Stimulated activated CD4-positive, alpha-beta T cell treated with anti-CD3 and anti-CD28 coated beads, TNF-alpha, amount 100 ng/mL, for 48 hours (primary cell): Measurements from ENCODE around the gene ZNF423.

ENCODE experiments used
- DNase-seq, 3 donors: peaks; one replicate each; pipeline ENCODE4 v3.0.0-alpha.2; 2020; ENCODE audit warnings: low read depth in 3 of 3

ZNF423 gene

DNA sequence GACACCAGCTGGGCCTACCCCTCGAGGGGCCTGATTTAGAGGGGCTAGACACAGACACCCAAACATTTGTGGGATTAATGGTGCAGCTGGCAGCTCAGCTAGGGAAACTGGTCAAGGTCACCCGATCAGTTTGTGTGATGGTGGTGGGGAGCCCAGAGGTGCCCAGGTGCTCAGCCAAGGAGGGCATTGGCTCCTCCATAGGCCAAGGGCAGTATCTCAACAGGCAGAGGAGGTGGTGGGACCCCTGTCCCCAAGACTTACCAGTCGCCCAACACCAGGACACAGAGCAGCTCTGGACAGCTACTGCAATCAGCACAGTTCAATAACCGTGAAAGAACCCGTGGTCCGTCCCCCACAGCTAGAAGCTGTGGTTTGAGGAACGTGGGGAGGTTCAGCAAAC lies 361.4 kb downstream of the ZNF423 start:
- no peak for DNase-seq

DNA sequence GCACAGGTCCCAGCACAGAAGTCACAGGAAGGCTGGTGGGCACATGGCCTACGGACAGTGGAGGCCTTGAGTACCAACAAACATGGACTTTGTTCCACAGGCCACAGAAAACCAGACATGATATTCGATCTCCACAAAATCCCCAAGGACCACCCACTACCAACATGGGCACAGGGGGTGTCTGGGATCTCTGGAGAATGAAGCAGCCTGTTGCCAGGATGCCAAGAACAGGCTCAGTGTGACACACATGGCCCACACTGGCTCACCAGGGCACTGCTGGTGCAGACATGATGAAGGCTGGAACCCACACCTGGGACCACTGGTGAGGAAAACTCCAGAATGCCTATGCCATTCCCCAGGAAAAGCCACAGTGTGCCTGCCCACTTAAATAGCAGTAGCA lies 362.1 kb downstream of the ZNF423 start:
- DNase-seq, result no peak

DNA sequence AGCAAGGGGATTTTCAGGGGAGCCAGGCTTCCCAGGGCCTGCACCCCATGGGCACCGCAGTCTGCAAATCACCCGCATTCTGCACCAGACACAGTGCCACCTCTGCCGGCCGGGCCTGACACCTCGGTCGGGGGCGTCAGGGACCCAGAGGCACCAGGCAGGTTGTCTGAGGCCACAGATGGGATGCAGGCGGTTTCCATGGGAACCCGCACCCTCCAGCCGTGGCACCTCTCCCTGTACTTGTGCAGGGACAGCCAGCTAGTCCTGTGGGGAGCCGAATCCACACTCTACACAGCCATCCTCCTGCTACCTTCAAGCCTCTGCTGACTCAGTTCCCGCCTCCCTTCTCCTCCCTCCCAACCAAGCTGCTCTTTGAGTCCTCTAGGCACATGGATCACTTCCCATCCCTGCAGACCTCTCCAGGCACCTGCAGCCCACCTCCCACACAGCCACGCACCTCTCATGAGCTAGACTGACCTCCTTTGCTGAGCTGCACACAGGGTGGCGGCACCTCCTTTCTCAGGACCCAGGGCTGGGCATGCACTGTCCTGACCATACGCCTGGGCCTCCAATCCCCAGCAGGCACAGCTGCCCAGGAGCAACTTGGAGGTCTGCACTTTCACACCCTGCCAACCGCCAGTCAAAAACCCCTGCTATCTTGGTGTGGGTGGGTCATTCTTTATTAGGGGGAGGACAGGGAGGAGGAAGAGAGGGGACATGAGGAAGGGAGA lies 362.9 kb downstream of the ZNF423 start:
- no peak for DNase-seq

DNA sequence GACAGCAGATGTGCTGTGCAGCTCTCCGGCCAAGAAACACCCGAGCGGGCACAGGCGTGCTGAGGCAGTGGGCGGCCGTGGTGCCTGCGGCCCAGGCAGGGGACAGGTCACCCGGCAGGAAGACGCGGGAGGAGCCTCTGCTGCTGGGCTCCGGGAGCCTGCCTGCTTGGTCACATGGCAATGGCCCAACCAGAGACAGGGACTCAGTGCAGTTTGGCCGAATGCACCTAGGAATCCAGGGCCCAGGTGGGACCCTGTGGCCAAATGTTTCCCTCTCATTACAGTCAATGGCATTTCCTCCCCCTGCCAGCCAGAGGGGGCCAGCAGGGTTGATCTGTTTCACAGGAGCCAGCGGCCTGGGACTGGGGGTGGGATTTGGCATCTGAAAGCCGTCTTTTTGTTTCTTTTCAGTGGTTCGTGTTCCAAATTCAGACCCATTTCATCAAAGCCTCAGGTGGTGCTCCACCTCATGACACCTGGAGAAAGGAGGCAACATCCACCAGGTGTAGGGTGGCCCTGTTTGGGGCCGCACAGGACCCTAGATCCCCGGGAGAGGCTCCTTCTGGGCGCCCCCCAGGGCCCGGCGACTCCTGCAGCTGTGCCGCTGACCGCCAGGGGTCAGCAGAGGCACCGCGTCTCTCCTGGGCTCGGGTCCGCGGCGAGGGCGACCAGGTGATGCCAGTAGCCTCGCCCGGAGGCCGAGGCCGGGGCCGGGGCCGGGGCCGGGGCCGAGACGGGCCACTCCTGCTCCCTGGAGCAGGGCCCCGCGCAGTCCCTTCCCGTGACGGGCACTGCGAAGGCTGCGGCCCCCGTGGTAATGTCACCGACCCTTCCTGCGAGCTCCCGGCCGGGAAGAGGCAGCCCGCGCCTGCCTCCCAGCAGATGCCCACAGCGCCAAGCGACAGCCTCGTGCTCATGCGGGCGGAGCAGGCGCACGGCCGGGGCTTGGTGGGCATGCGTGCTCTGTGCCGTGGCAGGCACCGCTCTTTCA lies 363.8 kb downstream of the ZNF423 start:
- peak; percentile 8 to 27 (median 9) for DNase-seq

DNA sequence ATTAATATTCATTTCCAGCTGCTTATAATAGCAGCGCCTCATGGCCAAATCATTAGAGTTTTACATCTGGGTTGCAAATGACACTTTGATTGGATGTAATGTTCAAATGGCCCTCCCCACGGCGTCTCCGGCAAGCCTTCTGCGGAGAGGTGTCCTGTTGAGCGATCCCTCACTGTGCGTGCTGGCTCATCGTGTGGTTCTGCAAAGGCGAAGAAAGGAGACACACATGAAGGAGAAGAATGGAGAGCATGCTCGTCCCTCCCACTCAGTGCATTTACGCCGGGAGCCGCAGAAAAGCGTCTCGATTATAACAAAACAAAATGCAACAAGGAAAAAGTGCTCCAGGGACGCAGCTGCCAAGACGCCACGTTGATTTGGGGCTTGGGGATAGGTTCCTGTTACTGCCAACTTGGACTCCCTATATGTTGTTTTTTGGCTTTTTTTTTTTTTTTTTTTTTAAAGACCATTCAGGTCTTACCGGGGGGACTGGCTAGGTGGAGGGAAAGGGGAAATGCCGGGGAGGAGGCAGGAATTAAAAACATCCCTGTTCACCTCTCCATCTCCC lies 364.7 kb downstream of the ZNF423 start:
- no peak for DNase-seq

DNA sequence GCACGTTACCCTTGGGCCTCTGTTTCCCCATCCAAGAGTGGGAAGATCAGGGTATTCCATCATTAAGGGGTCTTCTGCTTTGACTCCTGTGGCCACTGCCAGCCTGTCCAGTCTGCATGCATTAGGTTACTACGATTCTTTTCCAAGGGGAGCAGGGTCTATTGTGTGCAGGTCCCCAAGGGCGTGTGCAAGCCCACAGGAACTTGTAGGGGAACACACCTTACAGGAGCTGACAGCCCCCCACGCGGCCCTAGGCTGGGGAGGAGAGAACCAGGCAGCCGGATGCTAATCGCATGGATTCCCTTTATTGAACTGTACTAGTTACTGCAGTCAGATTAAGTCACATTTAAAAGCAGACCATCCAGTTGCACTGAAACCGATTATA lies 365.6 kb downstream of the ZNF423 start:
- no peak for DNase-seq

DNA sequence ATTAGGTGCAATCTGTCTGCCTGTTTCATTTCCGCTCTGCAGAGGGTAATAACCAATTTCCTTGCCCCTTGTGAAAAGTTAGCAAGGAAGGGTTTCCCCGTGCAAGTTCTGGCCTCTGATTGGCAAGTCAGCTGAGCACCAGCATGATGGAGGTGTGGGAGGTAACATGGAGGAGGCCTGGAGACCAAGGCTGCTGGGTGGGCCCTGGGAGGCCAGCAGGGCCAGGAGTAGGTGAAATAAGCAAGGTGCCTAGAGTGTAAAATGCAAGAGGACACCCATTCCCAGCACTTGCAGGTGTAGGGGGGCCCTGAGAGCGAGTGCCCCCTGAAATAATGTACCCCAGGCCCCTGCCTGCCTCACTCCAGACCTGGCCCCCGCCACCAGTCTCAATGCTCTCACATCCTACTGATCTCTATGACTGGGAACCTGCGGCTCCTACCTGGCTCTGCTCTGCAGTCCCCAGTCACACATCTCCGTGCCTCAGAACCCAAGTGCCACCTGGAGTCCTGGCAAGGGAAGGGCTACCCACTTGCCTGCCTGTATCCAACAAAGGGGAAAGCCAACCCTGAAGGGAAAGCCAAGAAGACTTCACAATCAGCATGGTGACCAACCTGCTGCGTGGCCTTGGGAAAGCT lies 366.1 kb downstream of the ZNF423 start:
- DNase-seq, result no peak

DNA sequence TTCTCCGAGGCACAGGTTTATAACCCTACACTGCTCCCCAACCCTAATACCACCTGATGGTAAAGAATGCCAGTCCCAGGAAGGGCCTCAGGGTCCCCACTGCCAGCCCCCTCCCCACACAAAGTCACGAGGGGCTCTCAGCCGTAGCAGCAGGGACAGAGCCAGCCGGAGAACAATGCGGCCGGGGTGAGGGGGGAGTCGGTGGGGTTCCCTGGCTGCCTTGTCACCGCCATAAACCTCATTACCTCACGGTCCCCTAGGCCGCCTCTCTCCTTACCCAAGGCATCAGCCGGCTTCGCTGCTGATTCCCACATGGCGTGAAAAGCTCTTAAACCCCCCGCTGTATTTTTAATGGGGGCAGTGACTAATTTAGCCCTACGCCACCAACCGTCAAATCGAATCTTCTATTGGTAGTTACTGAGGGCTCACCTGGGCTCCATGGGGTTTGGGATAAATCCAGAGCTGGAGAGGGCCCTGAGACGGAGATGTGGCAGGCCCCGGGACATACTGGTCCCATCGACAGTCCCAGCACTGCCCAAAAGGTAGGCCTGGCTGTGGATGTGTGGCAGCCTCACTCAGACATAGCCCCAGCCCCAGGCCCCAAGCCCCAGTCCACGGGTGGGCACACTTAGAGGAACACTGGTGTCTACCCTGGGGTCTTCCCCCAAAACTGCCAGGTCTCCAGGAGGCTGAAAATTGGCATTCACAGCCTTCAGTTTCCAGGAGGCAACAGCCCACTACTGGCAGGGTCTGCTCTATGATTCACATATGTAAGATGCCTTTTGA lies 367.0 kb downstream of the ZNF423 start:
- no peak for DNase-seq

DNA sequence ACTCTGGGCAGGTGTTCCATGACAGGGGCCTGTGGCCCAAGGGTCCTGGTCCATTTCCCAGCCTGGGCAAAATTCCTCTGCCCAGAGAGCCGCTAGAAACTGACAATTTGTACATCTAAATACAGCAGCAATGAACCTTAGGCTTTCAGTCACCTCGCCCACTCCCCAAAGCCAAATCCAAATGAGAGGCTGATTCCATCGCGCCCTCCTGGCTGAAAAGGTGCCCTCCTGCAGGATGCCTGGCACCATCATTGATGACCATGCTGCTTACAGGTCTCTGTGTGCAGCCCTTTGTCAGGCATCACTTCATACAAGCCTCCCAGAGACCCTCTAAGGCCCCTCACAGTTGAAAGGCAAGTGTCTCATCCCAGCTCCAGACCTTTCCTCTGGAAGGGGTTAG lies 367.6 kb downstream of the ZNF423 start:
- DNase-seq, result no peak

DNA sequence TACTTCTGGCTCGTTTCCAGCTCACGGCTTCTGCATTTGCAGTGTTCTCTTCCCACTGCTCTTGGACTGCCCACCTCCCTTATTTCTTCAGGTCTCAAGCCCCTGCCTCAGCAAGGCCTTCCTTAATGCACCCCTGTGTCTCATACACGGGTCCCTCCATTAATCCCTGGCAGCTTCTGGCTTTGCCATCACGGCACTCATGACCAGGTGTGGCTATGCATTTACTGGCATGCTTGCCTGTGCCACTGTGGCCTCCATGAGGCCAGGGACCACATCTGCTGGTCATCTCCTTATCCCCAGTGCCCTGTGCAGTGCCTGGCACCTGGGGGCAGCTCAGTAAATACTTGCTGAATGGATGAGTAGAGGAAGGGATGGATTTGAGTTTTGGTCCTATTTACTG lies 368.2 kb downstream of the ZNF423 start:
- DNase-seq, result no peak

DNA sequence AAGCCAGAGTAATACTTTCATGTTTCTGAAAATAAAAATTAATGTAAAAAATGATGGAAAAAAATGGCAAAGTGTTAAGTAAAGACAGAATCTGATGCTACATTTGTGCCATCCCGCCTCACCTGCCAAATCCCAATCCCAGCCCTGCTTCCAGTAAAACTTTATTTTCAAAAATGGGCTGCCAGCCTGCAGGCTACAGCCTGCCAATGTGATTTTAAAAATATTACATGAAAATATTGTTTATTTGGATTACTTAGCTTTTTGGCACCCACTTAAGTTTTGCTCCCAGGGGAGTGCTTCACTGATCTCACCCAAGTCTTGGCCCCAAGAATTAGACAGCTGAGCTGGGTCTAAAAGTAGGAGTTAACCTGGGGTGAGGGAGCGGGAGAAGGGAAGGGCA lies 369.5 kb downstream of the ZNF423 start:
- DNase-seq, result no peak

DNA sequence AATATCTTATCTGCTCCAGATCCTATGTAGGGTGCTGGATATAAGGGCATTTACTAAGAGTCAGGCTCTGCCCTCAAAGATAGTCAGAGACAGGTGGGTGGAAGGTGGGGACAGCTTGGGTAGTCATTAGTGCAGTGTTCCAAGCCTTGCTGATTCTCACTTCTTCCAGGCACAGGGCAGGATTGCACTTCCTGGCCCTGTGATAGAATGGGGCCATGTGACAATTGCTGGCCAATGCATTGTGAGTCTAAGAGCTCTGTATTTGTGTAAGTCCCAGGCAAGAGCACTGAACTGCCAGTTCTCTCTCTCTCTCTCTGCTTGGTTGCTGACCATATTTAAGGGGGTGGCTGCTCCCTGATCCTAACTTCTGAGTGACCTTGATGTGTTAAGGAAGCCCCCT lies 370.2 kb downstream of the ZNF423 start:
- DNase-seq, result no peak

DNA sequence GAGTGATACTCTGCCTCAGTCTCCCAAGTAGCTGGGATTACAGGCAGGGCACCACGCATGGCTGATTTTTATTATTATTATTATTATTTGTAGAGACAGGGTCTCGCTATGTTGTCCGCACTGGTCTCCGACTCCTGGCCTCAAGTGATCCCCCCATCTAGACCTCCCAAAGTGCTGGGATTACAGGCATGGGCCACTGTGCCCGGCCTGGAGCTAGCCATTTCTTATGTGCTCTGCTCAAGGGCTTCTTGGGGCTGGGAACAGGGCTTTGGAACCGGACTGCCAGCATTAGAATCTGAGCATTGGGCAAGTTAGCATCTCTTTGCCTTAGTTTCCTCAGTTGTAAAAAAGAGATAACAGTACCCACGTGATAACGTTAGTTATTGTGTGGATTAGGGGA lies 371.0 kb downstream of the ZNF423 start:
- DNase-seq, result no peak

DNA sequence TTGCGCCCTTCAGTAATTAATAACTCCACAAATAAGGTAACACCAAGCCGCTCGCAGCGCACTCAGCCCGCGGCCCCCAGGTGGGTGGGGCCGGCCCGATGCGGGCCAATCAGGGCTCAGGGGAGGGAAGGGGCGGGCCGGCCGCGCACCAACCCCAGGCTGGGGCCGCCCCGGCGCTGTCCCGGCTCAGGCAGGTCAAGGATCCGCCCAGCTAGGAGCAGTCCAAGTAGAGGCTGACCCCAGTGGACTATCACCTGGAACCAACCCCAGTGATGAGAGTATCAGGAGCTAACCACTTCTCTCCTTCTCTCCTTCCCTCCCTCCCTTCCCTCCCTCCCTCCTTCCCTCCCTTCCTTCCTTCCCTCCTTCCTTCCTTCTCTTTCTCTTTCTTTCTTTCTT lies 371.5 kb downstream of the ZNF423 start:
- peak in 1 of 3 donors; percentile 12 for DNase-seq

DNA sequence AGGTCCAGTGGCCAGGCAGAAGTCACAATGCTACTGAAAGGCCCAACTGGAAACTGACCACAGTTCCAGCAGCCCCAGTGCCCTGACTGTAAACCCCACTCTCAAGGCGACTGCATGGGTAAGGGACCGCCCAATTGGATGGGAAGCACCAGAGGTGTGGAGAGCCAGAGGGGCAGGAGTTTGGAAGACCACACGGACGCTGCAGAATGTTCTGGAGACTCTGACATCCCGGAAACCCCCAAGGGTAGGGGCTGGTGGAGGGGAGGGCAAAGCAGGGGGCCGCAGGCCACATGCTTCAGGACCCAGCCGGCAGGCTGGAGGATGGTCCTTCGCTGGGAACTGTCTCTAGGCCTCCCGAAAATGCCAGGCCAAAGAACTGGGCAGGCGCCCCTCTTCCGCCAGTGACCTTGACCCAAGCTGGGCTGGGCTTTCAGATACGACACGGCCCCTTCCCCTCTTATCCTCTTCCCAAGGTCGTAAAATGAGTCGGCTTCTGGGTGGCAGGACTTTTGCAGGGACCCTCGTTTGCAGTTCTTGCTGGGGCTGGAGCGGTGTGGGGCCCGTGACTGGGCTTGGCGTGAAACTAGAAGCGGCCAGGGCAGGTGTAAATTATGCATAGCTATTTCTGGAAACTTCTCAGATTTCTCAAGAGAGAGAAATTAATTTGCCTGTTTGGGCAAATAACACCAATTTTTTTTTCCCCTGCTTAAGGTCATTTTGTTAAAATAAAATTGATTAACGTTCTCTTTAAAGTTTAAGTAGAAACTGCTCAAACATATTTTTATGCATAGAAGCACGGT lies 372.1 kb downstream of the ZNF423 start:
- DNase-seq, result no peak

DNA sequence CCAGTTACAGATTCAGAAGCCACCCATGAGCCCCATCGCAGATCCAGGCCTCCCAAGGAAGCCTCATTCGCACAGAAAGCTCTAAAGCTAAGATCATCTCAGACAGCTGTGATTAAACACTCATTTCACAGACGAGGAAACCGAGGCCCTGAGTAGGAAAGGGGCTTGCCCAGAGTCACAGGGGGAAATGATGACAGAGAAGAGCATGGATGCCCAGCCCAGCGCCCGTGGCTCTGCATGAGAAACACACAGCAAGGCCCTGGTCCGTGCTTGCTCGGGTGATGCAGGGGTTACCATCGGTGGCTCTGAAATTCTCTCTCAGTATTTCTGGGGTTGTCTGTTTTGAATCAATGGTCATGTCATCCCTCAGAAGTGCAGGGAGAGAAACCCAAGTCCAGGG lies 372.7 kb downstream of the ZNF423 start:
- no peak for DNase-seq

DNA sequence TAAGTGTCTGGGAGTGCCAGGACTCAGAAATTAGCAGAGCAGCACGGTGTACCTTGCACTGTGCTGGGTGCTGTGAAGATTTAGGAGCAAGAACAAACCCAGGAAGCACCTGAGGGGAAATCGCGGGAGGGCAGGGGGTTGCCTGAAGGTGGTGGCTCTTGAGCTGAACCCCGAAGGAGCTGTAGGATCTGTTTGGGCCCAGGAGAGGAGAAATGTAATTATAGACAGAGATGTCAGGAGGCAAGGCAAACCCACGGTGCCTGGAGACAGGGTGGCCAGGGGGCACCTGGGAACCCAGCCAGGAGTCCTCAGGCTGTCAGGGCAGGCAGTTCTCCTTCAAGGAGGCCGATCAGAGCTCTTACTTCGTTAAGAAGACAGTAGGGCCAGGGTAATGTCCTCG lies 373.2 kb downstream of the ZNF423 start:
- no peak for DNase-seq

DNA sequence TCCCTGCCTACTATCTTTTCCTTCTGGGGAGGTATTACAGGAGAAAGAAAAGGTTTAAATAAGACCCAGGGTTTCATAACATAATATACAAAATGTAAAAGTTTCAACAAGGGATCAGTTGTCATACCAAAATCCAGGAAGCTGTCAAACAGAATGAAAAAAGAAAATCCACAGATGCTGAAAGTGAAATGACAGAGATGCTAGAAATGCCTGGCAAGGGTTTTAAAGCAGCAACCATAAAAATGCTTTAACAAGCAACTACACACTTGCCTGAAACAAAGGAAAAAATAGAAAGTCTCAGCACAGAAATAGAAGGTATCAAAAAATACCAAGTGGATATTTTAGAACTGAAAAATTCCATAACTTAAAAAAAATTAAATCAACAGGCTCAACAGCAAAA lies 377.3 kb downstream of the ZNF423 start:
- DNase-seq, result no peak

DNA sequence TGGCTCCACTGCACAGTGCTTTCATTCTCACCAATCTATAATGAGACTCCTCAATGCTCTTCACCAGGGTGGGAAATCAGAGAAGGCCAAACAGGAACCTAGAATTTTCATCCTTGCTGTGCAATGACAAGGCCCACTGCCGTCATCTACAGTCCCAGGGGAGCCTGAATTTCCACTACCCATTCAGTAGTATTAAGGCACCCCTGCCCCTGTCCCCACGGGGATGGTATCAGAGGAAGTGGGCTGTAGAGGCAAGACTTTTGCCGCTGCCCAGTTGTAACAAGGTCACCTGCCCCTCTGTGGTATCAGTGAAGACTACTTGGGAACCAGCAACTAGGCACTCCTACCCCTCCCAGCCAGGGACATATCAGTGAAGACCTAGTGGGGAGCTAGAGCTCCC lies 377.8 kb downstream of the ZNF423 start:
- no peak for DNase-seq

DNA sequence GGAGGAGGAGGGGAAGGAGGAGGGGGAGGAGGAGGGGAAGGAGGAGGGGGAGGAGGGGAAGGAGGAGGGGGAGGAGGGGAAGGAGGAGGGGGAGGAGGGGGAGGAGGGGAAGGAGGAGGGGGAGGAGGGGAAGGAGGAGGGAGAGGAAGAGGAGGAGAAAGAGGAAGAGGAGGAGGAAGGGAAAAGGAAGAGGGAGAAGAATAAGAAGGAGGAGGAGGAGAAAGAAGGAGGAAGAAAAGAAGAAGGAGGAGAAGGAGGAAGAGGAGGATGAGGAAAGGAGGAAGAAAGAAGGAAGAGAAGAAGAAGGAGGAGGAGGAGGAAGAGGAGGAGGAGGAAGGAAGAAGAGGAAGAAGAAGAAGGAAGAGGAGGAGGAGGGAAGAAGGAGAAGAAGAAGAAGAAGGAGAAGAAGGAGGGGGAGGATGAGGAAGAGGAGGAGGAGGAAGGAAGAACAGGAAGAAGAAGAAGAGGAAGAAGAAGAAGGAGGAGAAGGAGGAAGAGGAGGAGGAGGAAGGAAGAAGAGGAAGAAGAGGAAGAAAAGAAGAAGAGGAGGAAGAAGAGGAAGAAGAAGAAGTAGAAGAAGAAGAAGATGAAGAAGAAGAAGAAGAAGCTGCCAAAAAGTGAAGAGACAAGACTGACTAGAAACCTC lies 378.5 kb downstream of the ZNF423 start:
- no peak for DNase-seq
